Stimulated activated CD4-positive, alpha-beta T cell treated with anti-CD3 and anti-CD28 coated beads, Interleukin-12 subunit alpha, Interleukin-12 subunit beta, amount 100 ng/mL, for 24 hours (primary cell): ENCODE results near the gene CCNL2.
A peak's percentile ranks its signal among the peaks of the same experiment; 100 is the strongest.
"Not testable (repeated sequence)": the region's sequence is repeated elsewhere in the genome, so short reads cannot be mapped to it uniquely, and the experiment has no call there.

Source experiments
- DNase-seq, 2 experiments: peaks; one replicate each; pipeline ENCODE4 v3.0.0-alpha.2; 2020; ENCODE audit warnings: low read depth in 2 of 2

The CCNL2 gene

DNA sequence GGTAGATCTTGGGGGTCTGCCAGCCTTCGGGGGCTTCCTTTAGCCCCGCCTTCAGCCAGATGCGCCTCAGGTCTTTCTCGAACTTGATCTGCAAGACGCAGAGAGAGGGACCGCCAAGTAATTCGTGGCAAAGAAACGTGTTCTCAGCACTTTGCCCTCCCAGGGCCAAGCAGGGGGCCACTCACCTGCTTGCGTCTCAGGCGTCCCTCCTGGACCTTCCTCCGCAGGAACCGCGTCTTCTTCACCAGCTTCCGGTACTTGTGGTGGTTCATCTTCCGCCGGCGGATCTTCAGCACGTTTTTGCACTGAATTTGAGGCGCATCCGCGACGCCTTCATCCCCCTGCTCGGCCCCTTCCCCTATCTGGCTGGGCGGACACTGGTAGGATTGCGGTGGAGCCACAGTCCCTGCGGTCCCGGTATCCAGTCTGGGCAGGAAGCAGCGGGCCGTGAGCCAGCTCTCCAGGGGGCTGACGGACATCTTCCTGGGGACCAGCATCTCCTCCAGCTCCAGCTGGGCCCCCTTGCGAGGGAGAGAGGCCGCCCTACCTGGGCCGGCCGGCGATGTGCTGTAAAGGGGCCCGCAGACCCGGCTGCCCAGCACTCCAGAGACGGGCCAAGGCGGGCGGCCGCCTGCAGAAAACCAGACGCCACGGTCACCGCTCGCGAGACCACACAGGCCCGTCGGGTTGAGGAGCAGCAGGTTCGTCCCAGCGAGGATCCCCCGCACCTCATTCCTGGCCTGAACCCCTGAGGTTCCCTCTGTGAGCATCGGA is 25.1 kb downstream of the CCNL2 start:
- no peak for DNase-seq

DNA sequence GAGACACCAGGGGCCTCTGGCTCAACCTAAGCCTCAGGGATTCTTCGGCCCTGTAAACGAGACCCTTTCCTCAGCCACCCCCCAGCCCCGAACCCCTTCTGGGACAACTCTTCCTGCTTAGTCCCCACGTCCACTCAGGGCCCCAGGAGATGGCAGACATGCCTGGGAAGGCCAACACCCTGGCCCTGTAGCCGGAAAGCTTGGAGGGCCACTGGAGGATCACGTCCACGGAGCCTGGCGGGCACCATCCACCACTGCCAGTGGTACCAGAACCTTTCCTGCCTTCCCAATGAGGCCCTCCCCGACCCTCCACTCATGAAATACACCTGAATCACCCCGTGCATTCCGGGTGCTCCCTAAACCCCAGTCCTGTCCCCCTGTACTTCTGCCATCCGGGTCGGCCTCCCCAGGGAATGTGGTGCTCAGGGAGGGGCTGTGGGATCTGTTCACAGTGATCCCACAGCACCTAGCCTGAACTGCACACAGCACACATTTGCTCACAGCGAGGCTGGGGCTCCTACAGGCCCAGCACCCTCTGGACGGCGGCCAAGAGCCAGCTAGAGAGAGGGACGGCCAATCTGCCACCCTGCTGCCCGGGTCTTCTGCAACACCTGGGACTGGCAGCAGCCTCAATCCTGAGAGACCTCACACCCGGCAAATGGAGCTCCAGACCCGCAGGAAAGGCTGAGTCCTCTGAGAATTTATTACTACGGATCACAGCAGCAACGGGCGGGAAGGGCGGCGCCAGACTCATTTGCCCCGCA is 25.9 kb downstream of the CCNL2 start:
- no peak for DNase-seq

DNA sequence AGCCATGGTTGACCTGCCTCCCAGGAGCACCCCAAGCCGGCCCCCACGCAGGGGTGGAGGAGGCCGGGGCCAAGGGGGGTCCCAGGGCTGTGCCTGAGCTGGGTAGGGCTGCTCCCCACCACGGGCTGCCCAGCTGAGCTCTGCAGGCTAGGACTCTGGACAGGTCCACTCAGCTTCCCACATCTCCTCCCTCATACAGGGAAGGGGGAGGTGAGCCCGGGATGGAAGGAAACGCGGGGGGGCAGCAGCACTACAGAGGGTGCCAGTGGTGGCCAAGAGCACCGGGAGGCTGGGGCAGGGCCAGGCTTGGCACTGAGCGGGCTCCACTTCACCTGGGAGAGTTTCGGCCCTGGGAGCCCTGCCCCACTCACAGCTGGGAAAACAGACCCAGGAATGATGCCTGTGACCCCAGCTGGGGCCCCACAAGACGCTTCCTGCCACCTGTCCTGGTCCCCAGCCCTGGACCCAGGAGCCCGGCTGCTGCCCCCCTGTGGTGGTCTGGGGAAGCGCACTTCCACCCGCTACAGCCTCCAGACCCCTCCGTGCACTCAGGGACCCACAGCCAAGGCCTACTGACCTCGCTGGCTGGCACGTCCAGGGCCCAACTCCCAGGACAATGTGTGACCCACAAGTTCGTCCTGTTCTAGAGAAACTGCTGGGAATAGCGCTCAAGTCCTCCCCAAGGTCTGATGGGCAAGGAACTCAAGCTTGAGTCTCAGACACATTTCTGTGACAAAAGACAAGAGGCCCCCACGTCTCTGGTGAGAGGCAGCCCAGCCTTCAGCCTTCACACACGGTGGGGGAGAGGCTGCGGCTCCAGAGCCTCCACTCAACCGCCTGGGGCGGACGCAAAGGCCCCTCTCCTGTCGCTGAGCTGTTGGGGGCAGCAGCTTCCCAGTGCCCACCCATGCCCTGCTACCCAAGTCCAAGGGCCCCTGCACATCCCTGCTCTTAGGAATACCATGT is 27.1 kb downstream of the CCNL2 start:
- DNase-seq: peak; percentile 66 to 77

DNA sequence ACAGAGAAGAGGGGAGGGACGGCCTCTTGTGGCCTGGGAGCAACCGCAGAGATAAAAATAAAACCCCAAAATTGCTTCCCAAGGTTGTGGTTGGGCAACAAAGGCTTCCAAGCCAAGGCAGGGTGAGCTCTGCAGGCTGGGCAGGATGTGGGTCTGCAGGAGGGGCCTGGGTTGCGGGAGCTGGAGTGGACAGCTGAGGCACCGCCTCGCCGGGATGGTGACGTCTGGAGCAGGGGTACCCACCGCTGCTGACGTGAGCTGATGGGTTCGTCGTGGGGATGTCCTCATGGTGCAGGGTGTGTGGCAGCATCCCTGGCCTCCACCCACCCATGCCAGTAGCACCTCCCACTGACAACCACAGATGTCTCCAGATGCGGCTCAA is 27.8 kb downstream of the CCNL2 start:
- no peak for DNase-seq

DNA sequence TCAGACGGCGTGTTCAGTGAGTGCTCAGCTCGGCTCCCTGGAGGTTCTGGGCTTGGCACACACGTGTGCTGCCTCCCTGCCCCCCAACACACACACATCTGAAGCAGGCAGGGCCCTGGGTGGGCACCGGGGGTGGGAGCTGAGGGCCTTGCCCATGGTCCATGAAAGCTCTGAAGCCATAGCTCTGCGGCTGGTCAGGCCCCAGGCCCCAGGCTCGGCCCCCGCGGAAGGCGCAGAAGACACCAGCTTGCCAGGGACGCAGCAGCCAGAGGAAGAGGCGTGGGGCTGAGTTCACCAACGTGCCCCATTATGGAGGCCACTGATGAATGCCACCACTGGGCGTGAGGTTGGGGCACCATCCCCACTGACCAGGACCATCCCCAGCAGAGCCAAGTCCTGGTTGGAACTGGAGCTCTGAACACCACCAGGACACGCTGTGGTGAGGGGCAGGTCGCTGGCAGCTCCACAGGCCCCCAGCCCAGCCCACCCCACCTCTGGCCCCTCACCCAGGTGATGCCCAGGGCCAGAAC is 28.3 kb downstream of the CCNL2 start:
- DNase-seq: no peak

DNA sequence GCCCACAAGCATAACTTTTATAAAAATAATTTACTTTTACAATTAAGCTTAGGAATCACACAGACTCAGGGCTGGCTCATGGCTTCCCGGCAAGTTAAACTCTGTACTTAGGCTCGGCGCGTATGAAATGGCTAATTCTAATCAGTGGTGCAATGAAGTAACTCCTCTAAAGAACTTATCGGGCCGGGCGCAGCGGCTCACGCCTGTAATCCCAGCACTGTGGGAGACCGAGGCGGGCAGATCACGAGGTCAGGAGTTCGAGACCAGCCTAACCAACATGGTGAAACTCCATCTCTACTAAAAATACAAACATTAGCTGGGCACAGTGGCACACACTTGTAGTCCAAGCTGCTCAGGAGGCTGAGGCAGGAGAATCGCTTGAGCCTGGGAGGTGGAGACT is 29.0 kb downstream of the CCNL2 start:
- not testable (repeated sequence) for DNase-seq

DNA sequence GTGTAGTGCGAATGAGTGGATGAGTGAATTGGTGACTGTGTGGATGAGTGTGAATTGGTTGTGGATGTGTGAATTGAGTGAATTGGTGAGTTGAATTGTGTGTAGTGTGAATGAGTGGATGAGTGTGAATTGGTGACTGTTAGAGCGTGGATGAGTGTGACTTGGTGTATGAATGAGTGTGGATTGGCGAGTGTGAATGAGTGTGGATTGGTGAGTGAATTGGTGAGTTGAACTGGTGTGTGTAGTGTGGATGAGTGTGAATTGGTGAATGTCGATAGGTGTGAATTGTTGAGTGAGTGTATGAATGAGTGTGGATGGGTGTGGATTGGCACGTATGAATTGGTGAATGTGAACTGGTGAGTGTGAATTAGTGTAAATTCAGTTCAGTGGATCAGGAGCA is 31.8 kb downstream of the CCNL2 start:
- no peak for DNase-seq

DNA sequence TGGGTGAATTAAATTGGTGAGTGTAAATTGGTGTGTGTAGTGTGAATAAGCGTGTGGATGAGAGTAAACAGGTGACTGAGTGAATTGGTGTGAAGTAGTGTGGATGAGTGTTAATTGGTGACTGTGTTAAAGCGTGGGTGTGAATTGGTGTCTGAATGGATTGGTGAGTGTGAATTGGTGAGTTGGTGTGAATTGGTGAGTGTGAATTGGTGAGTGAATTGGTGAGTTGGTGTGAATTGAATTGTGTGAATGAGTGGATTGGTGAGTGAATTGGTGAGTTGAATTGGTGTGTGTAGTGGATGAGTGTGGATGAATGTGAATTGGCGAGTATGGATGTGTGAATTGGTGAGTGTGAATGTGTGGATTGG is 32.5 kb downstream of the CCNL2 start:
- no peak for DNase-seq

DNA sequence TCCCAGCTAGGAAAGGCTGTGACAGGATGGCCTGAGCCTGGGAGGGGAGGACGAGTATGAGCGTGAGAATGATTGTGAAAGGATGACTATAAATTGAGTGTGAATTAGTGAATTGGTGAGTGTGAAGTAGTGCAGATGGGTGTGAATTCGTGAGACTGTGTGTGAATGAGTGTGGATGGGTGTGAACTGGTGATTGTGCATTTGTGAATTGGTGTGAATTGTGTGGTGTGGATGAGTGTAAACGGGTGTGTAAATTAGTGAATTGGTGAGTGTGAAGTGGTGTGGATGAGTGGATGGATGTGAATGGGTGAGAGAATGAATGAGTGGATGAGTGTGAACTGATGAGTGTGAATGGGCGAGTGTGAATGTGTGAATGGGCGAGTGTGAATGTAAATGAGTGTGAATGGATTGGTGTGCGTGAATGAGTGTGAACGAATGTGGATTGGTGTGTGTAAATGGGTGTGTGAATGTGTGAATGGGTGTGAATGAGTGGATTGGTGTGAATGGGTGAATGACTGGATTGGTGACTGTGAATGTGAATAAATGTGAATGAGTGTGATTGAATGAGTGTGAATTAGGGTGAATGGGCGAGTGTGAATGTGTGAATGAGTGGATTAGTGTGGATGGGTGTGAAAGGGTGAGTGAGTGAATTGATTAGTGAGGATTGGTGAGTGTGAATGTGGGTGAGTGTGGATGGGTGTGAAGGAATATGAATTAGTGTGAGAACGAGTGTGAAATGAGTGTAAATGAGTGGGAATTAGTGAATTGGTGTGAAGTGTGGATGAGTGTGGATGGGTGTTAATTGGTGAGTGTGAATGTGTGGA is 33.0 kb downstream of the CCNL2 start:
- DNase-seq: no peak

DNA sequence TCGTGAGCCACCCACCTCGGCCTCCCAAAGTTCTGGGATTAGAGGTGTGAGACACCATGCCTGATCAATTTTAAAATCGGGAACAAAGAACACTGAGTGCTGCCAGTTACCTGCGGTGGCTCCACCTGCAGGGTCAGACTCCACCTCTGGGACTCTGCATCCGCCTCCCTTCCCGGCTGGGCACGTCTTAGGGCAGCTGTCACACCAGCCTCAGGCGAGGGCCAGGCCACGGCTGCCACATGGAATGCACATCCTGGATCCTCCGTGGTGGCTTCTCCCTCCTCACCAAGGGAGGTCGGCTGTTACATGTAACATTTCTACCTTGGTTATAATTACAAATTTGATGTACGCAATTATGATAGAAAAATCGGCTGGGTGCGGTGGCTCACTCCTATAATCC is 34.9 kb downstream of the CCNL2 start:
- DNase-seq: no peak

DNA sequence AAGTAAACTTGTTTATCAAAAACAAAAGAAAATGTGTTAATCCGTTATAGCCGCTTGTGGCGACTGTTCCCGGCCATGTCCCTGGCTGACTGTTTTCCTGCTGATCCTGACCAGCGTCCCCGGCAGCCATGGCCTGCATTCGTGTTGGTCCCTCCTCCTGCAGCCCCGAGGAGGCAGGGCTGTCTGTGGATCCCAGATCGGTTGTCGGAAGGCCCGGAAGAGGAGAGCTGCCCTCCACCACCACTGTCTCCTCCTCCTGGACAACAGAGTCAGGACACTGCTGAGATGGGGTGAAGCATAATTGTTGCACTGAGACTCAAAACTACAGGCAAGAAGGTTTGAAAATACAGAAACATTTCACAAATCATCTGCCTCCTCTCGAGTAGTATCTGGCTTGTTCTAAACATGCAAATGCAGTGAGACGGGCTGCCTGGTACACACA is 37.1 kb downstream of the CCNL2 start:
- DNase-seq: no peak

DNA sequence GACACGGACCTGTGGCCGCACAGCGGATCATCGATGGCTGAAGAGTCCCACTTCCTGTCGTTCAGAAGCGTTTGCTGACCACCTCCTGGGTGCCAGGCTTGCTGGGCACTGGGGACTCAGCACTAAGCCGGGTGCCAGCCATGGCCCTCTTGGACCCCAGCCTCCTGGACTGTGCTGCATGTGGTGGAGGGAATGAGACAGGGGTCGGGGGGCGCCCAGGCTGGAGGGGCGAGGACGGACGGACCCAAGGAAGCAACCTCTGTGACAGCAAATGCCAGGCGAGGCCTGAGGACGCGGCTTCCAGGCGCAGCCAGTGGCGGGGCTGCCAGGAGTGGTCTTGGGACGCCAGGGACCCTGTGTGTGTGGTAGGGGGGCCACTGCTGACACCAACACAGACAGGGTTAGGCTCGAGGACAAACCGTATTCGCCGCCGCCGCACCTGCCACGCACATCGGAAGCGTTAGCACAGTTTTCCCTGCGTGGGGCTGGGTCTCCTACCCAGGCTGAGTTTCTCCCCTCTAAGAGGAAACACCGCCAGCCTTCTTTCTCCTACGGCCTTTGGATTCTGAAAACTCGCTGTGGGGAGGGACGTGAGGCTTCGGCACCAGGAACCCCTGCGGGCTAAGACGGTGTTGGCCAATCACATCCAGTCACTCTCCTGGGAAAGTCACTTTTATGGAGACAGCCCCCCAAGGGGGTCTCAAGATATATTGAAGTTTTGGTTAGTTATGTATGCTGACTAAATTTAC is 37.7 kb downstream of the CCNL2 start:
- DNase-seq: no peak

DNA sequence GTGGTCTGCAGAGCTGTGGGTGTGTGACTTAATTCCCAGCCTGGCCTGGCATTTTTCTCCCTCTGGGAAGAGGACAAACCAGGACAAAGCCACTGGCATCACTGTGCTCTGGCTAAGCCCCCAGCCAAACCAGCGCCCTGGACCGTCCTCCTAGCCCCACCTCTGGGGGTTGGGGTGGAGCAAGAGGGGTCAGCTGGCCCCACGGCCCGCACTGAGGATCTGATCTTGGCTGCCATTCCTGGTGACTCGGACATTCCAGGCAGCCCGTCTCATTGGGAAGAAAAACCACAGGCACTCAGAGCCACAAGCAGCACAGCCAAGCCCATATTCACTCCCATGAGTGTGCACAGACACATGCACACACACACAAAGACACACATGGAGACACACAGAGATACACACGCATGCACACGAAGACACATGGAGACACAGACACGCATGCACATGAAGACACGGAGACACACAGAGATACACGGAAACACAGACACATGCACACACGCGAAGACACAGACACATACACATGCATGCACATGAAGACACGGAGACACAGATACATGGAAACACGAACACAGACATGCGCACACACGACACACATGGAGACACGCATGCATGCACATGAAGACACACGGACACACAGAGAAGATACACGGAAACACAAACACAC is 38.5 kb downstream of the CCNL2 start:
- DNase-seq: no peak

DNA sequence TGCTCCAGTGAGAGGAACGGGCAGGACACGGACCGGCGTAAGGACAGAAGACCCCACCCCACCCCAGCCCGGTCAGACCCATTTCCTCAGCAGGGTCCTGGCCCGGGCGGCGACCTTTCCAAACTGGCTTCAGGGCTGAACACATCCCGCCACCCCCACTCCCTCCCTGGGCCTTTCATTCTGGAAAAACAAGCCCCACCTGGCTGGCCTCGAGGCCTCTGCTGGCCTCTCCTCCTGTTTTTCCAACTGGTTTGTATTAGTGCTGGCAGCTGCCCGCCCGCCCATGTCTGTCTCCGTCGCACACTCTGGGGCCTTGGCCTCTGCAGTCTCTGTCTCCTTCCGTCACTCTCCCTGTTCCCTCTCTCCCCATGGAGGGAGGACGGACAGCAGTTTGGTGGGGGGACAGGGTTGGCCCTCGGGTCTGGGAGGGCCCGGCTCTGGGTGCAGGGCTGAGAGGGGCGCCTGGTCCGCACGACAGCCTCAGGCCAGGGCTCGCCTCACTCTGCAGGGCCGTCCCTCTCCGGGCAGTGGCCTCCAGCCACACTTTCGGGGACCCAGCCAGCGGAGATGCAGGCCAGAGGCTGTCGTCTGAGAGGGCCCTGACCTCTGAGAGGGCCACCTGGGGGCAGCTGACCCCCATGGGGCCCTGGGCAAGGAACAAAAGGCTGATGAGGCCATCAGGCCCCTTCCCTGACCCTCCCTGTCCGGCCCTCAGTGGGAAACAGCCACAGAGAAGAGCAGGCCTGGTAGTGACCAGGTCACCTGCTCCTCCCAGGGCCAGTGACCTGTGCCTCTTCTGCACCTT is 39.3 kb downstream of the CCNL2 start:
- DNase-seq: no peak

DNA sequence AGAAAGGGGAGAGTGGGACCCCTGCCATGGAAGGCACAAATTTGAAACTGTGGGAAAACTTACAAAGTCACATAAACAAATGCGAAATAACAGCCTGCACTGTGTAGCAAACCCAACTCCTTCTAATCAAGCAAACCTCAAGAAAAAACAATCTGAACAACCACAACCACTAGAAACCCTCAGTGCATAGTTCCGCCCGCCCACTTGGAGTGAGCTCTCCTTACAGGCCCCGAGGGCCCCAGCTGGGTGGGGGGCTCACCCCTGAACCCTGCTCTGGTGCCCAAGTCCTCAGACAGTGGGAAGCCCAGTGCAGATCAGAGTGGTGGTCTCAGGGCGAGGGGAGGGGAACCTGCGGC is 39.8 kb downstream of the CCNL2 start:
- no peak for DNase-seq

DNA sequence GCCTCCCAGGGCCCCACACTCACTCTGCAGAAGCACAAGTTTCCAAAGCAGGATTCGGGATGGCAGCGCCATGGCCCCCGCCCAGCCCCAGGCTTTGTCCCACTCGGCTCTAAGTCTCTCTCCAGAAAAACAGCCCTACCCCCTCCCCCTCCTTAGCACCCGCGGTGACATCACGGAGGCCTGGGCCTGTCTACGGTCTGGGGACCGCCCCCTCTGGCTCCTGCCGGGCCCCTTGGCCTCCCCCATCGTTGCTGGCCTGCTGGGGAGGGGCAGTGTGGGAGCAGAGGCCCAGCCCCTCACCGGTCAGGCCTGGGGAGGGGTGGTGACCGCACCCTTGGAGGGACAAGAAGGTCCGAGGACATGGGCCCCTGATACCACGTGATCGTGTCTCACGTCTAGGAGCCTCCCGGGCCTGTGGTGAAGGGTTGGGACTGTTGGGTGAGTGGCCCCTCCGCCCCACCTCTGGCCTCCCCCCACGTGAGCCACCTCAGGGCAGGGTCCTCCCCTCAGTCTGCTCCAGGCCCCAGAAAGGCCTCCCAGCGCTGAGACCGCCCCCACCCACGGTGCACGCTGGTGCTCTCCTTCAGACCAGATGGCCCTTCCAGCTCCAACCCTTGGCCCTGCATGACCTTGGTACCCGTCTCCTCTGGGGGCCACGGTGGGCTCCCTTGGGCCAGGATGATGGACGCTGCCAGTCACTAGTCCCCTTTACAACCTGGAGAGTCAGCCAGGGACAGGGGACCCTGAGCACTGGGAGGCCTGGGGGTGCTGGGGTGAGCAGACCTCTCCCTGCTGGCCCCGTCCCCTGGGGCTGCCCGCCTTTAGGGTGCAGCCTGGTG is 40.5 kb downstream of the CCNL2 start, which contains the start of gene MXRA8:
Gene MXRA8, minus strand, starts transcription at position 123 of the 839 bp plus-strand sequence. Its CDS starts 51 bp downstream, at position 72.
- DNase-seq: no peak

DNA sequence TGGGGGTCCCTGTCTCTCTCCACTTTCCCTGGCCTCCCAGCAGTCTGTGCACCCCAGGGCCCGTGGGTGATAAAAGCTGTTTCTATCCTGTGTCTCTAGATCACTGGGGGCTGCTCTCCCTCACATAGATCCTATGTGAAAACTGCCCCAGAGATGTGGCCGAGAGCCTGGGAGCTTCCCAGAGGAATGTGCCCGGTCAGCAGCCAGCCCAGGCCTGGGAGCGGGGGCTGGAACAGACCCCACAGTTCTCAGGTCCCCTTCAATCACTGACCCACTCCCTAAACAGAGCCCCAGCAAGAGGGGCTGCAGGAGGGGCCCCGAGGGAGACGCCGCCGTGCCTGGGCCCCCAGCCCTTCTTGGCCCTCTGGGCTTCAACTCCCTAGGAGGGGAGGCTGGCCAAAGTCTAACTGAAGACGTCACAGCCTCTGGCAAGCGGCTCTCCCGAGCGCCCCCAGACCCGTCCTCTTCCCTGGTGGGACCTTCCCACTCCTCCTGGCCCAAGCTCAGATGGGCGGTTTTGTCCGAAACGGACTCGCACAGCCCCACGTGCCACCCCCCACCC is 41.2 kb downstream of the CCNL2 start:
- DNase-seq: no peak
